T-helper 2 cell (primary cell): Measurements from ENCODE around the gene ZNRF1.
"Not testable (repeated sequence)": the region's sequence is repeated elsewhere in the genome, so short reads cannot be mapped to it uniquely, and the experiment has no call there.

Source experiments
- DNase-seq, 5 experiments: peaks; one replicate each; pipeline versions ENCODE4 v3.0.0 to v3.0.0-alpha.2; 2012 to 2022

Gene ZNRF1

GRCh38 chr16:75114946-75115825 is 116.4 kb downstream of the ZNRF1 start:
- no peak for DNase-seq

- no peak for DNase-seq
Observed at GRCh38 chr16:75116081-75116910, 117.5 kb downstream of the ZNRF1 start, which contains the start of gene LDHD. LDHD (minus strand) TSS chr16:75116780; CDS start chr16:75116720, 60 bp downstream.

- DNase-seq, result no peak
Observed at GRCh38 chr16:75116911-75117245, 118.1 kb downstream of the ZNRF1 start.

- DNase-seq, result no peak
Observed at GRCh38 chr16:75118943-75119539, 120.2 kb downstream of the ZNRF1 start.

- DNase-seq, result no peak
Observed at GRCh38 chr16:75120253-75120652, 121.4 kb downstream of the ZNRF1 start.

- no peak for DNase-seq
Observed at GRCh38 chr16:75121949-75122568, 123.2 kb downstream of the ZNRF1 start.

GRCh38 chr16:75122609-75123008 is 123.8 kb downstream of the ZNRF1 start:
- no peak for DNase-seq

- no peak for DNase-seq
Observed at GRCh38 chr16:75127713-75128415, 129.0 kb downstream of the ZNRF1 start.

GRCh38 chr16:75129421-75130149 is 130.8 kb downstream of the ZNRF1 start:
- not testable (repeated sequence) for DNase-seq

- DNase-seq, result no peak
Observed at GRCh38 chr16:75130150-75130771, 131.4 kb downstream of the ZNRF1 start.

GRCh38 chr16:75131081-75131480 is 132.3 kb downstream of the ZNRF1 start:
- no peak for DNase-seq

- DNase-seq, result no peak
Observed at GRCh38 chr16:75138233-75138632, 139.4 kb downstream of the ZNRF1 start.

- DNase-seq, result no peak
Observed at GRCh38 chr16:75138636-75139035, 139.8 kb downstream of the ZNRF1 start.

GRCh38 chr16:75139498-75139897 is 140.7 kb downstream of the ZNRF1 start:
- DNase-seq, result no peak

- DNase-seq, result no peak
Observed at GRCh38 chr16:75143941-75144340, 145.1 kb downstream of the ZNRF1 start.

- DNase-seq, result no peak
Observed at GRCh38 chr16:75147968-75148310, 149.1 kb downstream of the ZNRF1 start.

- DNase-seq, result peak; percentile 89 to 93 (median 90)
Observed at GRCh38 chr16:75148311-75149195, 149.7 kb downstream of the ZNRF1 start, which contains the start of gene ZFP1. ZFP1 (plus strand) TSS chr16:75148524; CDS start chr16:75152952, 4,428 bp downstream.

GRCh38 chr16:75151798-75152197 is 153.0 kb downstream of the ZNRF1 start:
- DNase-seq, result no peak

GRCh38 chr16:75152635-75153034 is 153.8 kb downstream of the ZNRF1 start:
- no peak for DNase-seq

GRCh38 chr16:75160386-75160785 is 161.6 kb downstream of the ZNRF1 start:
- DNase-seq, result no peak
